GM21737 (cell line): ENCODE measurements around the gene METAP1.
"Not testable (repeated sequence)": the region's sequence is repeated elsewhere in the genome, so short reads cannot be mapped to it uniquely, and the experiment has no call there.

Source experiments
- ATAC-seq: cut with Tn5 transposase; IDR thresholded peaks from one replicate; pipeline ENCODE4 v1.9.1; 2021; ENCODE audit warnings: mild to moderate bottlenecking, moderate library complexity; ENCODE audit not compliant: unreplicated experiment

The METAP1 gene

DNA sequence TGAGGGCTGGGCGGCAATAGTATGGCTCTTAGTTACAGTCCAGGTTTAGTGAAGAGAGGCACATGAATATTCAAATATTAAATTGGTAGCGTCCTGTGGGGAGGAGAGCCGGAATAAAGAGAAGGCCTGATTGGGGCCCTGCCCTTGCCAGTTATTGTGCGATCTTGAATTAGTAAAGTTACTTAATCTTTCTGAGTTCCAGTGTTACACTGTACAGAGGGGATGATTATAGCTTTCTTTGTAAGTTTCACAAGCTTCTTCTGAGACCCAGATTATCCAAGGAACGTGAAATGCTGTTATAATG, 1.2 kb downstream of the METAP1 start:
- no peak for ATAC-seq

DNA sequence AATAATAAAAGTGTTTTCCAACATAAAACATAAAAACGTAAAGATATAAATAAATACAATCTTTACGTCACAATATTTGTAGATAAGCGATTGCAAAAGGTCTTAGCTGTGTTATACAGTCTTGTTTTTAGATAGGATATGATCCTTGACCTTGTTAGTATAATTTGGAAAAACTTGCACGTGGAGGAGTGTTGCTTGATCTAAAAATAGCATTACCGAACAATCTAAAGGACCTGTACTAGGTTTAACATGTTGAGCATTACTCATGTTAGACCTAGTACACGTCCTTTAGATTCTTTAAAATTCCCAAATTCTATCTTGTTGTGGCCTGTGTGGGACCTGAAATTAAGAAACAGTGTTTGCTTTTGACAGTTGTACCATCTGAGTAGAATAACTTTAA, 1.6 kb downstream of the METAP1 start:
- no peak for ATAC-seq

DNA sequence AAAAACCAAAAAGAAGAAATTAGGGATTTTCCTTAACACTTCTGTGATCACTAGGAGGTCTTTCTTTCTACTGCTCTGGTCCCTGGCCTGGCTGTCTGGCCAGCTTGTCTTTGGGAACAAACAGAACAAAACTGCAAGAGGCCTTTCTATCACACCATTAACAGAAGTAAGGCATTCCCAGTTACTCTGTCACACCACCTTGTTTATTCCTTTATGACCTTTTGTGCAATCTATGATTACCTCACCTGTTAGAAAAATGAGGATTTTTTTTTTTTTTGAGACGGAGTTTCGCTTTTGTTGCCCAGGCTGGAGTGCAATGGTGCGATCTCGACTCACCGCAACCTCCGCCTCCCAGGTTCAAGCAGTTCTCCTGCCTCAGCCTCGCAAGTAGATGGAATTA, 3.0 kb downstream of the METAP1 start:
- no peak for ATAC-seq

DNA sequence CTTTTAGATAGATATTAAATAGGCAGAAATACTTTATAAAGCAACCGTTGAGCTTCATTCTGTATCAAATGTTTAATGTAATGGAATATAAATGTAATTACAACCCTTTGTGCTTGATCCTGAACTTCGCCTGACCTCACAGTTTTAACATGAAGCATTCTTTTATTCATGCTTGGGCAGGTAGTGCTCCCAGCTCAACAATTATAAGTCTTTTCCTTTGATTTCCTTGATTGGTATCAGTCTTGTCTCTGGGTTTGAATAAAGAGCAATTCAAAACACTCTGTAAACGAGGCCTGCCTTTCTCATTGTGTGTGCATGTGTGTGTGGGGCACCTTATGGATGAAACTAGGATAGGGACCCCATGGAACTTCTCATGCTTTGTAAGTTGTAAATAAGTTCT, 6.8 kb downstream of the METAP1 start:
- ATAC-seq, result no peak

DNA sequence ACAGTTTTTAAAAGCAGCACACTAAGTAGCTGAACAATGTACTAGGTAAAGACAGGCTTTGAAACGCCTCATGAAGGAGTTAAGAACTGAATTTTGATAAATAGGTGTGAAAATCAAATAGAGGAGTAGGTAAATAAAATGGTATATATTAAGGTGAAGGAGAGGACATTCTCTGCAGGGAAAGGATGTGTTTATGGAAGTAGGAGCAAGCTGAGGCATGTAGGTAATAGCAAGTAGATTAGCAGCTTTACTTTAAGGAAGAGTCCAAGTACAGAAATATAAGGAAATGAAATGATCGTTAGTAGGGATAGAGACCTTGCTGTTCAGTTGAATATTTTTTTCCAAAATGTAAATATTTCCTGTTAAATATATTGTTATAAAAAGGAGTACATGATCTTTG, 12.5 kb downstream of the METAP1 start:
- no peak for ATAC-seq

DNA sequence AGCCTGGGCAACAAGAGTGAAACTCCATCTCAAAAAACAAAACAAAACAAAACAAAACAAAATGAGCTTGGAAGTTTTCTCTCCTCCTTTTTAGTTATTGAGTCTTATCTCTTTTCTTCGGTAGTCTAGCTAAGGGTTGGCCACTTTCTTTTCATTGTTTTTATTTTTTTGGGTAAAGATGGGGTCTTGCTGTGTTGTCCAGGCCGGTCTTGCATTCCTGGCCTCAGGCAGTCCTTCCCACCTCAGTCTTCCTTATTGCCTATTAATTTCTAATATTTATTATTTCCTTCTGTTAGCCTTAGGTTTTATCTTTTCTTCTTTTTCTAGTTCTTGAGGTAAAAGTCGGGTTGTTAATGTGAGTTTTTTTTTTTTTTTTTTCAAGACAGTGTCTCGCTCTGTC, 16.4 kb downstream of the METAP1 start:
- no peak for ATAC-seq

DNA sequence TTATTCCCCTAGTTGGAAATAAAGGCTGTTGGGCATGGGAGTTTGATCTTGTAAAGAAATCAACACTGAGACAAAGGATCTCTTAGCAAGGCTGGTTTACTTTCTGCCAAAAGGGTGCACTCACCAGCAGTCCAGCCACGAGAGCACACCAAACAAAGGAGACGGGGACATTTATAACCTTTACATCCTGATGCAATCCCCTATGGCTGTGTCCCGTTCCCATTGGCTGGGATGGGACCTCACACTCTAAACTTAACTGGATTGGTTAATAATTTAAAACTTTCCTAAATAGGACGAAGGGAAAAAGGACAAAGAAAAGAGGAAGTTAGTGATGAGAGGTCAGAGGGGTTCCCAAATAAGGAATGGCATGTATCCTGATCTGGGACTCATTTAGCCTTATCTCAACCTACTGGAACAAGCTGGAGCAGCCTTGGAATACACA, 17.9 kb downstream of the METAP1 start:
- ATAC-seq, result no peak

DNA sequence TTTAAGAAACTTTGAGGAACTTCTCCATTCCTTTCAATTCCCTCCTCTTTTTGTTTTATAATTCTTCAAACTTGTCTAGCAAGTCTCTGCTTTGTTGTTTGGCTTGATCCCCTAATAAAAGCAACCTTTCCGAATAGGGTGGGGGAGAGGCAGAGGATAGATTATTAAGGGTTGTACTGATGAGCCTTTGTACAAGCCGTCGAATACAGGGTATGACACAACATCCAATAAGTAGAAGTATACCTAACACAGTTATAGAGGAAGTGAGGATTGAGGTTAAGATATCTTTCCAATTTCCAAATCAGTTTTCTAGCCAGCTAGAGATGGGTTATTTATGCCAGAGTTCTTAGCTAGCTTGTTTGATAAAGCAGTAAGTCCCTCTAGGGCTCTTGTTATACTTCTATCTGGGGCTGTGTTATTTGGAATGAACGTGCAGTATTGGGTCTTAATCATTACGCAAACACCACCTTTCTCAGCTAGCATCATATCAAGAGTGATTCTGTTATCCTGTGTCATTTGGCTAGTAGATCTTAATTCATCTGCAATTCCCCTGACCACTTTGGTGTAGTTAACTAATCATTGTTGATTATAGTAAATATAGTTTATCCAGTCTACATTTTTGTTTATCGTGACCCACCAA, 18.5 kb downstream of the METAP1 start:
- ATAC-seq, result no peak

DNA sequence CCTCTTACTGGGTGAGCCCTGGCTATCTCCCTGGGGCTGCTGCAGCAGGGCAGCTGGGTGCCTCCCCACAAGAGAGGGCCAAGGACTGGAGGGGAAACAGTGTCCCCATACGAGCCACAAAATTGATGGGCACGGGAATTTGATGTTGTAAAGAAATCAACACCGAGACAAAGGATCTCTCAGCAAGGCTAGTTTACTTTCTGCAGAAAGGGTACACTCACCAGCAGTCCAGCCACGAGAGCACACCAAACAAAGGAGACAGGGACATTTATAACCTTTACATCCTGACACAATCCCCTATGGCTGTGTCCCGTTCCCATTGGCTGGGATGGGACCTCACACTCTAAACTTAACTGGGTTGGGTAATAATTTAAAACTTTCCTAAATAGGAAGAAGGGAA, 25.9 kb downstream of the METAP1 start:
- no peak for ATAC-seq

DNA sequence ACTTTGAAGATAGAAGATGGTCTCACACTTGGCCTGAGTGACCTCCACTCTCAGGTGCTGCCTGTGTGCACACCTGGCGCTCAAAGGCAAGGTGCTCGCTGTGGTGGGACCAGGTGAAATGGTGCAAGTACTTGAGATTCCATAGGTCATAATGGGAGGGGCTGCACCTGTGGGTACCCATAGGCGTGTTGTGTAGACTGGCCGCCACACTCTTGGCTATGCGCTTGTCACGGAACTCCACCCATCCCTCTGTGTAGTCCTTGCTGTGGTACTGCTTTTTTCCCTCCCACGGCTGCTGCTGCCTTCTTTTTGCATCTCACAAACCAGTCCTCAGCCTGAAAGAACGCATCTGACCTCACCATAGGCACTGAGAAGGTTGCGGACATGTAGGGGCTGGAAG, 27.0 kb downstream of the METAP1 start:
- no peak for ATAC-seq

DNA sequence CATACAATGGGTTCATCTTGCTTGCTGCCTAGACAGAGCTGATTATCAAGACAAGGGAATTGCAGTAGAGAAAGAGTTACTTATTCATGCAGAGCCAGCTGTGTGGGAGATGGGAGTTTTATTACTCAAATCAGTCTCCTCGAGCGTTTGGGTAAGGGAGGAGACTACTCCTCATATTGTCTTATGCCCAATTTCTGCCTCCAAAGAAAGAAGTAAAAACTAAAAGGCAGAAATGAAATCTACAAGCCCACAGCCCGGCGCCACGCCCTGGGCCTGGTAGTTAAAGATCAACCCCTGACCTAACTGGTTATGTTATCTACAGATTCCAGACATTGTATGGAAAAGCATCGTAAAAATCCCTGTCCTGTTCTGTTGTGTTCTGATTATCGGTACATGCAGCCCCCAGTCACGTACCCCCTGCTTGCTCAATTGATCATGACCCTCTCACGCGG, 28.3 kb downstream of the METAP1 start:
- ATAC-seq, result not testable (repeated sequence)

DNA sequence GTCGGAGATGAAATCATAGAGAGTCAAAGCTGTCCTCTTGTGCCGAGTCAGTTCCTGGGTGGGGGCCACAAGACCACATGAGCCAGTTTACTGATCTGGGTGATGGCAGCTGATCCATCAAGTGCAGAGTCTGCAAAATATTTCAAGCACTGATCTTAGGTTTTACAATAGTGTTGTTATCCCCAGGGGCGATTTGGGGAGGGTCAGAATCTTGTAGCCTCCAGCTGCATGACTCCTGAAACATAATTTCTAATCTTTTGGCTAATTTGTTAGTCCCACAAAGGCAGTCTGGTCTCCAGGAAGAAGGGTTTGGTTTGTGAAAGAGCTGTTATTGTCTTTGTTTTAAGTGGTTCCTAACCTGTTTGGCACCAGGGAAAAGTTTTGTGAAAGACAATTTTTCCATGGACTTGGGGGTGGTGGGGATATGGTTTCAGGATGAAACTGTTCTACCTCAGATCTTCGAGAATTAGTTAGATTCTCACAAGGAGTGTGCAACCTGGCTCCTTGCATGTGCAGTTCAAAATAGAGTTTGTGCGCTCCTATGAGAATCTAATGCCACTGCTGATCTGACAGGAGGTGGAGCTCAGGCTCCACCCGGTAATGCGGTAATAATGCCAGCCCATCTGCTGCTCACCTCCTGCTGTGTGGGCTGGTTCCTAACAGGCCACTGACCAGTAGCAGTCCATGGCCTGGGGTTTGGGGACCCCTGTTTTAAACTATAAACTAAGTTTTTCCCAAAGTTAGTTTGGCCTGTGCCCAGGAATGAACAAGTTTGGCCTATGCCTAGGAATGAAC, 29.2 kb downstream of the METAP1 start:
- no peak for ATAC-seq

DNA sequence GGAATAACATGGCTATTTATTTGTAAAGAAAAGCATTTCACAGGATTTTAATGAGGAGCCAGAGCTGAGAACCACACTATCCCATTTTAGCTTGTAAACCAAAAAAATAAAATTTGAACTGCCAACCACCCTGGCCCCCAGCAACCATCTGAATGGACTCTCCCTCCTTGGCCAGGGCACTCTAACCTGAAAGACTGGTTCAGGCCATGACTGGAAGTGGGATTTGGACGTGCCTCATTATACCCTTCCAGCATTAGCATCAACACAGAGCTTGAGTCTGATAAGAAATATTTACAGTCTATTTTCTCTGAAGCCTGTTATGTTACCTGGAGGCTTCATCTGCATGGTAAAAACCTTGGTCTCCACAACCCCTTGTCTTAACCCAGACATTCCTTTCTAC, 30.0 kb downstream of the METAP1 start:
- no peak for ATAC-seq

DNA sequence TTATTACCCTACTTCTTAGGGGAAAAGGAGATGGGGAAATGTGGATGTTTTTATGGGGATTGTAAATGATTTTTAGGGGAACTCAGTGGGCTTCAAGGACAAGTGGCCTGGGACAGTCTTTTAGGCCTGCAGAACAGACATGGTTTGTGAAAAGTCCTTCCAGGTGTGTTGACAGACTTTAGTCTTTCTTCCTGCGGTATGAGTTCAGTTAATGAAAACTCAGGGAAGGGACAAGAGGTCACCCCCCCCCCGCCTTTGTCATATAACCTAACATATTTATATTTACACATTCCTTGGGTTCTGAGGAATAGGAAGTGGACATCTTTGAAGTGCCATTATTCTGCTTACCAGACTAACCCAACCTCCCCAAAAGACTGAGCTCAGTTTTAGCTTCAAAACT, 31.8 kb downstream of the METAP1 start:
- no peak for ATAC-seq

DNA sequence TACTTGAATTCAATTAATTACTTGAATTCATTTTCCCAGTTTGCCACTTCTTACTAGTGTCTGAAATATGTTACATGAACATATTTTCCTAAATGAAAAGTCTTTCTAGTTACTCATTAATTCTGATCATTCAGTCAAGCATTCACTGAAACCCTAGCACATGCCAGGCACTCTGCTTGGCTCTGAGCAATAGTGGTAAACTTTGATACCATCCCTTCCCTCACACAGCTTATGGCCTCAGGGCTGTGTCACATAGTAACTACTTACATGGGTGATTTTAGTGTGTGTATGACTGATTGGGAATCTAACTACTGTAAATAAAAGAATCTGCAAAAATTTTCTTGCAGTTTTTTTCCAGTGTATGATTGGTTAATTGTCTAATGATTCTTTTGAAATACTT, 32.7 kb downstream of the METAP1 start:
- no peak for ATAC-seq

DNA sequence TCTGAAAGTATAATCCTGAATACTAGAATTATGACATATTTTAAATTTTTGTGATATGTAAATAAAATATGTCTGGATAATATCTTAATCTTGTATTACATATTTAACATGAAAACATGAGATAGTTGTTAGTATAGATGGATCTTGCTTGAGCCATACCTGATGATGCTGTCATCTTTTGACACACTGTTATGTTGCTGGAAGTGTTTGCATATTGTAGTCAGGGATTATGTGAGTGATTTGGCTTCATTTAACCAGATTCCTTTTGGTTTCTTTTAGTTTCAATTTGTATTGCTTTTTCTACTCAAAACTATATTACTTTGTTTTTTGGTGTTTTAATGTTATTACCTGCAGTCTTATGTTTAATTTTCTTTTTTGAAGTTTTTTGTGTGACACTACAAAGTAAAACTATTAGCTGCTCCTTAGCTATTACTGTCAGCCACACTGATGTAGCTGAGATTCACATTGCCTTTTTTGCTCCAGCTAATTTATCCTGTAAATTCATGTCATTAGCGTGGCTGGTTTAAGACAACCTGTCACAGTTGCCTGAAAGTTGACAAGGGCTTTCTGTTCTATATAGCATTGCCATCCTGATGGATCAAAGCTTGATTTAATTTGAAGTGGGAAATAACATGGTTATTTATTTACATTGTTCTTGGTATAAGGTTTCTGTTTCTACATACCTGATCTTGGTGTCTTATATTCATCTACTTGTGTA, 33.7 kb downstream of the METAP1 start:
- no peak for ATAC-seq

DNA sequence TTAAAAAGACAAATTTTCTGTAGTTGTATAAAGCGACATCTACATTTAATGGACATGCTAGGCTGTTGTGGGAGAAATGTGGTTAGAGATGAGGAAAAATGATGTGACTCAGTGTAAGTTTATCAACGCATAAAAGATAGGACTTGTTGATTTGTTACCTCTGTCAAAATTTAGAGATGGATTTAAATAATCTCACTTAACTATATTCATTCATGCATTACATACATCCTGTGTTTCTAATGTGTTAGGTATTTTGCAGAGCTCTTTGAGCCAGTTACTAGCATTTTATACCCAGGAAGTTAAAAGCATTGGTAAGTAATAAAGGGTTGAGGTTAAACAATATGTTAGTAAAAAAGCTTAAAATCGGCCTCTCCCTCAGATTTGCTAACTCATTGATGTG, 34.3 kb downstream of the METAP1 start:
- ATAC-seq, result no peak

DNA sequence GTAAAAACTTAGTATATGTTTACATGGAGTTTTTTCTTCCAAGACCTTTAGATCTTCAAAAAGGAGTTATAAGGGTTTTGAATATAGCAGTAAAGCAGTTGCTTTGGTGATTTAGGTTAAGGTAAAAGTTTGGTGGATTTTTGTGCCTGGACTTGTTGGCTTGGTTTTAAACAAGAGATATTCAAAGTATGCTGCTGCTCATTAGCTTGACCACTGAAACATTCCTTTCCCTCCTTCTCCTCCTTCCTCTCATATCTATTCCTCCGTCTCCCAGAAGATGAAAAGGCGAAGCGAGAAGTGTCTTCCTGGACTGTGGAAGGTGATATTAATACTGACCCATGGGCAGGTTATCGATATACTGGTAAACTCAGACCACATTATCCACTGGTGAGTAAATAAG, 38.4 kb downstream of the METAP1 start:
- no peak for ATAC-seq

DNA sequence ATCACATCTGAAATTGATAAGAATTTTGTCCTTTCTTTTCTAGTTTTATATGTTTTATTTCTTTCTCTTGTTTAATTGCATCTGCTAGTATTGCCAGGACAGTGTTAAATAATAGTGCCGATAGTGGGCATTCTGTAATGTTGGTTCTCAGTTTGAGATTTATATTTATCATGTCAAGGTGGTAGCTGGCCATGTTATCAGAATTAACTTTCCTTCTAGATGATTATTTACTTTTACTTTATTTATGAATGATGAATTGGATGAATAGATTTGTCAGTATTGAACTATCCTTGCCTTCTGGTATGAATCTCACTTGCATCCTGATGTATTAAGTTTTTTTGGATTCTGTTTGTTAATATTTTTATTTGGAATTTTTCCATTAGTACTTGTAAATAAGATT, 42.7 kb downstream of the METAP1 start:
- ATAC-seq, result no peak

DNA sequence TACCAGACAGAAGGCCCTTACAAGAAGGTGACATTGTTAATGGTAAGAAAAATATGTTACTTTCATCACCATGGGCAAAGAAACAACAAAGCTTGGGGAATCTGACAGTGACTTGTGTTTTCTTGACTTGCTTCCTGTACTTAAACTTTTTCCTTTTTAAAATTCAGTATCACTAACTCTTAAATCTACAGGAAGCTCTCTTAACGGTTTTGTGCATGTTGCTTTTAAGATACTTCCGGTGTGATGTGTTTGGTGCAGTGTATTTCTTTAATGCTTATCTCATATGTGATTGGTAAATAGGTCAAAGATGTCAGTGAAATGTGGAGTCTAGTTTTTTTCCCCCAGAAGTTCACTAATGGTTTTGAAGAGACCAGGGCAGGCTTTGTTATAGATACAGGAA, 47.8 kb downstream of the METAP1 start:
- no peak for ATAC-seq

DNA sequence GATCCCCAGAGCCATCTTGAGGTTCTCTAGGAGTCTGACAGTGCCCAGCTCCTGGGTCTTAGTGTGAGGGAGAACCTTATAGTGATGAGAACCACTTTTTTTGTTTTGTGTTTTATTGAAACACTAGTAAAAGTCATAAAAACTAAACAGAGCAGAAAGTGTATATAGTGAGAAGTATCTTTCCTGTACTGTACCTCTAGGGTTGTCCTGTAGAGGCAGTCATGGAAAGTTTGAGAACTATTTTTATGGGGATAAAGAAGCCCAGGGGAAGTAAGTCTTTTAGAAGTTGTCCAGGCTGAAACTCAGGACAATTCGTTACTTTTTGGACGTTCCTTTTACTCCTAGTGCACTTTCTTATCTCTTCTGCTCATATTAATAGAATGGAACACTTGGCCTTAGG, 52.2 kb downstream of the METAP1 start:
- ATAC-seq, result no peak

DNA sequence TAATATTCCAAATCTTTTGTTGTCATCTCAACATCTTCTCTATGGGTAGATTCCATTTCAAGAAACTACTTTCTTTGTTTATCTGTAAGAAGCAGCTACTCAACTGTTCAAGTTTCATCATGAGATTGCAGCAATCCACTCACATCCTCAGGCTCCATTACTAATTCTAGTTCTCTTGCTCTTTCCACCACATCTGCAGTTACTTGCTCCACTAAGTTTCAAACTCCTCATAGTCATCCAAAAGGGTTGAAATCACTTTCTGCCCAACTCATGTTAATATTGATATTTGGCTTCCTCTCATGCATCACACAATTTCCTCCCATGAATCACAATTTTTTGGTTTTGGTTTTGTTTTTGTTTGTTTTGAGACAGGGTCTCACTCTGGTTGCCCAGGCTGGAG, 57.4 kb downstream of the METAP1 start:
- no peak for ATAC-seq
